ENCODE measurements around the gene FYN.

DNA sequence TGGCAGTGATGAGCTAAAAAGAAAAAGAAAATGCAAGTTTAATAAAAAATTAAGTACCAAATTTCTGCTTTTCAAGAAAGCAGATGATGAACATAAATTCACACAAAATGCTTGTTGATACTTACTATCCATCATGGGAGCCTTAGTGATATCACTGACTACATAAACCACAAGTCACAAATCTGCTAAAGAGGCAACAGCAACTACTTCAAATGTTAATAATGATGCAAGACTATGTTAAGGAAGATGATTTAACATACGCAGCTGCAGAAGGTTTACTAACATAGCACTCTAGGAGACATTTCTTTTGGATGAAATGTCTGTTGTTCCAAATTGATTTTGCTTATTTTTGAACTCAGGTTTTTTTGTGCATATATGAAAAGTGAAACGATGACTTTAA is 18.6 kb downstream of the FYN start:
- no peak for TF ChIP-seq POLR2A (IDR thresholded peaks at IDR 0.05; ENCODE audit: low read depth)
- TF ChIP-seq, protein P1, sequence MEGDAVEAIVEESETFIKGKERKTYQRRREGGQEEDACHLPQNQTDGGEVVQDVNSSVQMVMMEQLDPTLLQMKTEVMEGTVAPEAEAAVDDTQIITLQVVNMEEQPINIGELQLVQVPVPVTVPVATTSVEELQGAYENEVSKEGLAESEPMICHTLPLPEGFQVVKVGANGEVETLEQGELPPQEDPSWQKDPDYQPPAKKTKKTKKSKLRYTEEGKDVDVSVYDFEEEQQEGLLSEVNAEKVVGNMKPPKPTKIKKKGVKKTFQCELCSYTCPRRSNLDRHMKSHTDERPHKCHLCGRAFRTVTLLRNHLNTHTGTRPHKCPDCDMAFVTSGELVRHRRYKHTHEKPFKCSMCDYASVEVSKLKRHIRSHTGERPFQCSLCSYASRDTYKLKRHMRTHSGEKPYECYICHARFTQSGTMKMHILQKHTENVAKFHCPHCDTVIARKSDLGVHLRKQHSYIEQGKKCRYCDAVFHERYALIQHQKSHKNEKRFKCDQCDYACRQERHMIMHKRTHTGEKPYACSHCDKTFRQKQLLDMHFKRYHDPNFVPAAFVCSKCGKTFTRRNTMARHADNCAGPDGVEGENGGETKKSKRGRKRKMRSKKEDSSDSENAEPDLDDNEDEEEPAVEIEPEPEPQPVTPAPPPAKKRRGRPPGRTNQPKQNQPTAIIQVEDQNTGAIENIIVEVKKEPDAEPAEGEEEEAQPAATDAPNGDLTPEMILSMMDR (IDR thresholded peaks at IDR 0.05) = no peak
- TF ChIP-seq EP300 (IDR thresholded peaks at IDR 0.05) = no peak
- TF ChIP-seq POLR2AphosphoS5 (IDR thresholded peaks at IDR 0.05) = no peak

Data from esophagus muscularis mucosa (tissue), 4 donors.